GM12864 (cell line): ENCODE results near the gene OSBPL5.

ENCODE experiments used
- DNase-seq: peaks from one replicate; pipeline ENCODE4 v3.0.0-alpha.2; 2011; ENCODE audit warnings: low read depth
- H3K4me3 ChIP-seq: 2 replicates; pipeline ENCODE4 v1.5.1; 2011; ENCODE audit warnings: mild to moderate bottlenecking, low read depth, low read length, control low read depth
- CTCF ChIP-seq: IDR thresholded peaks from 2 replicates; pipeline ENCODE4 v1.5.1; 2011; ENCODE audit warnings: low read depth, mild to moderate bottlenecking, moderate library complexity, low read length, control low read depth, inconsistent platforms; ENCODE audit errors: missing control alignments

OSBPL5 gene

GRCh38 chr11:3126207-3126865 lies 38.8 kb downstream of the OSBPL5 start:
- DNase-seq: no peak
- no peak overlapping the region for H3K4me3 ChIP-seq
- no peak for TF ChIP-seq CTCF

GRCh38 chr11:3124821-3125220 lies 40.3 kb downstream of the OSBPL5 start:
- no peak for TF ChIP-seq CTCF
- H3K4me3 ChIP-seq: no peak overlapping the region
- no peak for DNase-seq

GRCh38 chr11:3123761-3124733 lies 41.1 kb downstream of the OSBPL5 start:
- no peak for TF ChIP-seq CTCF
- H3K4me3 ChIP-seq: no peak overlapping the region
- DNase-seq: no peak

GRCh38 chr11:3123305-3123704 lies 41.8 kb downstream of the OSBPL5 start:
- DNase-seq: no peak
- no peak for TF ChIP-seq CTCF
- no peak overlapping the region for H3K4me3 ChIP-seq

- no peak overlapping the region for H3K4me3 ChIP-seq
- no peak for TF ChIP-seq CTCF
- DNase-seq: no peak
Measured at GRCh38 chr11:3122775-3123201, 42.3 kb downstream of the OSBPL5 start.

- no peak for TF ChIP-seq CTCF
- no peak overlapping the region for H3K4me3 ChIP-seq
- DNase-seq: no peak
Measured at GRCh38 chr11:3121931-3122774, 43.0 kb downstream of the OSBPL5 start.
